Measurements from ENCODE around the gene CHMP4B.
A peak's percentile ranks its signal among the peaks of the same experiment; 100 is the strongest.
"Not testable (repeated sequence)": the region's sequence is repeated elsewhere in the genome, so short reads cannot be mapped to it uniquely, and the experiment has no call there.

CHMP4B gene

DNA sequence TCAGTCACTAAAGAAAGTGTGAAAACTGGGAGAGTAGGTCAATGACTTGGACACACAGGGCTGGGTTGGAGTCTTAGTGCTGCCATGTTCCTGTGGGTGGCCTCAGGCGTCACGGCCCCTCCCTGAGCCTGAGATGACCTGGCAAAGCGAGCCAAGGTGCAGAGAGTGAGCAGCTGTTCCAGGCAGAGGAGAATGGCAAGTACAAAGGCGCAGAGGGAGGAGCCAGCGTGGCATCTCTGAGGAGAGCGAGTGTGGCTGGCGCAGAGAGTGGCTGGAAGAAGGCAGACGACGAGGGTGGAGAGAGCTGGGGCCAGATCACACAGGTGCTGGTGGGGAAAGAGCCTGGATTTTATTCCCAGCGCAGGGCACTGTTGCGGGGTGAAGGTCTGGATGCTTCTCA lies 20.6 kb upstream of the CHMP4B start:
- peak; percentile 30 for DNase-seq

DNA sequence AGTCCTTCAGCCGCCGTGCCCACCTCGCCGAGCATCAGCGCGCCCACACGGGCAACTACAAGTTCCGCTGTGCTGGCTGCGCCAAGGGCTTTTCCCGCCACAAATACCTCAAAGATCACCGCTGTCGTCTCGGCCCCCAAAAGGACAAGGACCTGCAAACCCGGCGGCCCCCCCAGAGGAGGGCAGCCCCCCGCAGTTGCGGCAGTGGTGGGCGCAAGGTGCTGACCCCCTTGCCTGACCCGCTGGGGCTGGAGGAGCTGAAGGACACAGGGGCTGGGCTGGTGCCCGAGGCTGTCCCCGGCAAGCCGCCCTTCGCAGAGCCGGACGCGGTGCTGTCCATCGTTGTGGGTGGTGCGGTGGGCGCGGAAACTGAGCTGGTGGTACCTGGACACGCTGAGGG lies 20.1 kb upstream of the CHMP4B start:
- DNase-seq, result no peak

DNA sequence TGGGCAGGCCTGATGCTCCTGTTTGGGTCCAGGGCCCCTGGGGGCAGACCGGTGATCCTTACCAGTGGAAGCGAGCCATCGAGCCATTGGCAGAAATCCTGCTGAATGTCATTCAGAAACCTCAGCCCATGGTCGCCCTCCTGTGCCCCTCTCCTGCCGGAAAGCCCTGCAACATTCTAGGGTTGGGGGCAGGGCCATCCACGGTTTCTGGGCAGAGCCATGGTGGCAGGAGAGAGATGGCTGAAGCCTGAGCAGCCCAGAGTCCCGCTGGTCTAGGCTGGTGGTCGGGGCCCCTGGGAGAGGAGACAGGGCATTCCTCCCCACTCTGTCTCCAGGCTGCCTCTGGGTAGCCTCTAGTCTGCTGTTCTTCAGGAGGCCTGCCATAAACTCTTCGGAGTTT lies 19.6 kb upstream of the CHMP4B start:
- DNase-seq, result no peak

DNA sequence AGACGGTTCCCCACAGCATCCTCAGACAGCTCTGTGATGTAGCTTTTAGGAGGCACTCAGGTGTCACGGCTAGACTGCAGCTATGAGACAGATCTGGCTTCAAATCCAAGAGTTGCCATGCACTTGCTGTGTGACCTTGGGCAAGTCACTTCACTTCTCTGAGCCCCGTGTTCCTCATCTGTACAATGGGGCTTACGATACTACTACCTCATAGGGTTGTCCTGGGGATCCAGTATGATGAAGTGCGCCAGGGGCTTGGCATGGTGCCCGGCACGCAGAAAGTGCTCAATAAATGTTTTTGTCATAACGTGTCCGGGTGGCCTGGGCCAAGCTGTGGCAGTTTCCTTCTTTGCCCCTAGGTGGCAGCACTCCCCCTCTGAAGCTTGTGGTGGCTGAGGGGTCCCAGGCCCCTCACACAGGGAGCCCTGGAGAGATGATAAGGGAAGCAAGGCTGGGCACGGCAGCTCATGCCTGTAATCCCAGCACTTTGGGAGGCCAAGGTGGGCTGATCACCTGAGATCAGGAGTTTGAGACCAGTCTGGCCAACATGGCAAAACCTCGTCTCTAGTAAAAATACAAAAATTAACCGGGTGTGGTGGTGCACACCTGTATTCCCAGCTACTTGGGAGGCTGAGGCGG lies 19.1 kb upstream of the CHMP4B start:
- no peak for DNase-seq

DNA sequence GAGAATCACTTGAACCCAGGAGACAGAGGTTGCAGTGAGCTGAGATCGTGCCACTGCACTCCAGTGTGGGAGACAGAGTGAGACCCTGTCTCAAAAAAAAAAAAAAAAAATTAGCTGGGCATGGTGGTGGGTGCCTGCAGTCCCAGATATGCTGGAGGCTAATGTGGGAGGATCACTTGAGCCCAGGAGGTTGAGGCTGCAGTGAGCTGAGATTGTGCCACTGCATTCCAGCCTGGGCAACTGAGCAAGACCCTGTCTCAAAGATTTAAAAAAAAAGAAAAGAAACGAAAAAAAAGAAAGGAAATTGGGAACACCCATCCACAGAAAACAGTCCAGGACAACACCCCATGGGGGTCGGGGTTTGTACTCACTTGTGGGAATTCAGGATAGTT lies 18.6 kb upstream of the CHMP4B start:
- not testable (repeated sequence) for DNase-seq

DNA sequence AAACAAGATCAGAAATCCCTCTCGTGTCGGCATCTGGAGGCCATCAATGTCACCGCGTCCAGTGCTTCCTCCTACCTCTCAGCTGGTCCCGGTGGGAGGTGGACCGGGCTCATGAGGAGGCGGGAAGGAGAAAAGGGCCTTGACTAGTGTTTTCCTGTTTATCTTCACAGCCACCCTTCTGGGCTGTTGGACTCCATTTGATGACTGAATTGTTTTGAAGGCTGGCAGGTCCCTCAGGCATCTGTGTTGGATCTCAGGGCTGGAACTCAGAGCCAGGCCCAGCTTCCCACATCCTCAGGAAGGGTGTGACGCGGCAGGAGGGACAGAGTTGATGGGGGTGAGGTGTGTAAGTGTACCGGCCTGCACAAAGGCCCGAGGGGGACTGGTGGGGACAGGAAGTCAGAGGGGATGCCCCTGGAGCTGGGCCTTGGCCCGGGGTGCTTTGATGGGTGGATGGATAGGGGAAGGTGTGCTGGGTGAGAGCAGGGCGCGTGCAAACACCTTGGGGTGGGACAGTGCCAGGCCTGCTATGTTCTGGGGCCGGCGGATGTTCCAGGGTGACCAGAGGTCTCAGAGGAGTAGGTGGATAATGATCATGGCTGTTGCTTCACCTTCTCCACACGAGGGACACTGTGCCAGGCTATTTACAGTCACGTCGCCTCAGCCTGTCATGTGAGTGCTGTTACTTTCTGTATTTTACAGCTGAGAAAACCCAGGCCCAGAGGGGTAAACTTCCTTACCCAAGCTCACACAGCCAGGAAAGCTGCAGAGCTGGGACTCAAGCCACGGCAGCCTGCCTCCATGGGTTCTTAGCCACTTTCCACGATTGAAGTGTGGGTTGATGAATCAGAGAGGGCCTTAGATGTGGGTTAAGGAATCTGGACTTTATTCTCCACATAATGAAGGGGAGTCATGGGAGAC lies 17.9 kb upstream of the CHMP4B start:
- DNase-seq, result no peak

DNA sequence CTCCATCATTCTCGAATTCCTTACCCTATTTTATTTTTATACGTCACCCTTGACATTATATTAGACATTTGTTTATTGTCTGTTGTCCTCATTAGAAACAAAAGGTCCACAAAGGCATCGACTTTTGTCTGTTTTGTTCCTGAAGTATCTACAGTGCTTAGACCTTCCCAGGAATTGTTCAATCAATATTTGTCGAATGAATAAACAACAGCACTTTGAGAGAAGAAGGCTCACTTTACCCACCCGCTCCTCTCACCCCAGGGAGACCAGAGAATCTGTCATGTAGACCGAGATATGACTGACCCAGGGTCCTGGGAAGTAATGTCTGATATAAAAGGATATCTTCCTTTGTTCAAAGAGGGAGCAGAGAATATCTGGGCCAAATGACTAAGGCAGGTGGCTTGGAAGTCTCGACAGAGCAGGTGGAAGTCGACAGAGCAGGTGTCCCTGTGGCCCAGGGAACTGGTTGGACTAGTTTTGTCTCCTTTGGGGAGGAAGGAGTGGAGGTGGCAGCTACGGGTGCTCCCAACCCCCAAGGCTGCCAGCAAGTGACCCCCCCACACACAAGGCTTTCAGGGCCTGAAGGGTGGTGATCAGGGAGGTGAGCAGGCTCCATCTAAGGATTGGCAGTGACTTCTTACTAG lies 14.8 kb upstream of the CHMP4B start:
- DNase-seq, result no peak

DNA sequence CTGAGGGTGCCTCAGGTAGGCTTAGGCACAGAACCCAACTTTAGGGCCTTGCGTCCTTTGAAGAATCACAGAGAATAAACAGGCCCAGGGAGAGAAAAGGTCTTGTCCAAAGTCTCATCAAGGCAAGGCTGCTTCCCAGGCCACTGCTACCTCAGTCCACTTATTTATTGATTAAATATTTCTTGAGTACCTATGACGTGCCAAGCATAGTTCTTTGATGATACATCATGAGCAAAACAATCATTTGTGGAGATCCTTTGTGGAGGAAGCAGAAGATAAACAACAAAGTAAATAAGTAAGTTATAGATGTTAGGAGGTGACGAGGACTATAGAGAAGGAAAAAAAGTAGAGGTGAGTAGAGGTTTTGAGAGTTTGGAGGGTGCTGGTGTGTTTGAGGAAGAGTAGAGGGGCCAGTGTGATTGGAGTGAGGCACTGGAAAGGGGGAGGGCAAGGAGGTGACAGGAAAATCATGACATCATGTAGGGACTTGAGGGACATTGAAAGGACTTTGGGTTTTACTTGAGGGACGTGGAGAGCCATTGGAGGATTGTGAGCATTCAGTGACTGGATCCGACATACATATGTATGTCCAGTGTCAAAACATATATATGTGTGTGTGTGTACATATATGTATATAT lies 14.1 kb upstream of the CHMP4B start:
- DNase-seq, result no peak

DNA sequence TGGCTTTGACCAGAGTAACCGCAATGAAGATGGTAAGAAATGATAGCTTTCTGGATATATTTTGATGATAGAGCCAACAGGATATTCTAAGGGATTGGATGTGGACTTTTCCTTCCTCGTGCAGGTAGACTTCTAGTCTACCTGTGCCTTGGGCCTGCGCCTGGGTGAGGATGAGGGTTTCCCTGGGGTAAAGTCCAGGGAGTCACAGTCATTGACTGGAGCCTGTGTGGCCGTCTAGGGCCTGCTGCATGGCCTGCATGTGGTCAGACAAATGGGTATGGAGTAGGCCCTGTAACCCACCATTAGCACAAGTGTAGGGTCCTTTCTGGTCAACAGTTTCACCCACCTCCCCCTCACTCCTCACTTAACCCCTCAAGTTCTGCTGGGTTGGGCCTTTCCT lies 12.7 kb upstream of the CHMP4B start:
- DNase-seq, result no peak

DNA sequence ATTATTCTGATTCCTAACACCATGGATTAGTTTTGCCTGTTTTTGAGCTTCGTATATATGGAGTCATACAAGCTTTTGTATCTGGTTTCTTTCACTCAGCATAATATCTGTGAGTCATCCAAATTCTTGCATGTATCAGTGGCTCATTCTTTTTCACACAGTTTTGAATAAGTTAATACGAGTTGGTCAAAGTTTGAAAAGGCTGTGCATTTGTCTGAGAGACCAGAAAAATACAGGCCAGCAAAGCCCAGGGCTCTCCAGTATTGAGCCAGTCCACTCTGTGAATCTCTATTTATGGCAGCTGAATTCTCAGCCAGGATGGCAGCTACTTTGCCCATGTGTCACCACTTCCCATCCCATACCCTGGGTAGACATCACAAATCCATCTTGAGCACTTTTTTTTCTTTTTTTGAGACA lies 7.2 kb upstream of the CHMP4B start:
- DNase-seq, result no peak

DNA sequence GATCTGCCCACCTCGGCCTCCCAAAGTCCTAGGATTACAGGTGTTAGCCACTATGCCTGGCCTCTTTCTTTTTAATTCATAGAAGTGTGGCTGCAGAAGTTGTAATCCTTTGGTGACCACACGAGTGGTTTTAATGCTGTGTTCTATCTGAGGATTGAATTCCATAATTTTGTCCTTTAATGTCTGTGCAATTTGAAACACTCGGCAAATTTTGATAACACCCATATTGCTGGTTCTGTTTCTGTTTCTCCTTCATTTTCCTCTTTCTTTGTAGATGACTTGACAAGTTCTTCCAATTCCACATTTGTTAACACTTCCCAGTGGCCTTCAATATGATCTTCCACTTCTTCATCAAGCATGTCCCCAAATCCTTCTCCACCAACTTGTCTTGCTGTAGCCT lies 2.8 kb upstream of the CHMP4B start:
- DNase-seq, result no peak

DNA sequence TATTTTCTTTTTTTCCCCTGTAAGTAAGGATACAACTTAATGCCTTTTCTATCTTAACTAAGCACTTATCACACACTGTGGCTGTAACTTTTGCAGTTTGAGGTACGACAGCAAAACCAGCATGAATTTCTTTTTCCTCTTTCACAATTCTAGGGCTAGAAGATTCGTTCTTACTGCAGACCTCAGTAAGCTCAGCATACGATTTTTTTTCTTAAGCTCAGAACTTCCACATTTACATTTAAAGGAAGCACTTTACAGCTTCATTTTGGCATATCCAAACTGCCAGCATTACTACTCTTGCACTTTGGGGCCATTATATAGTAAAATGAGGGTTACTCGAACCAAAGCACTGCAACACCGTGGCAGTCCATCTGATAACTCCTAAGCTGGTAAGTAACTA lies 889 bp upstream of the CHMP4B start:
- no peak for DNase-seq

DNA sequence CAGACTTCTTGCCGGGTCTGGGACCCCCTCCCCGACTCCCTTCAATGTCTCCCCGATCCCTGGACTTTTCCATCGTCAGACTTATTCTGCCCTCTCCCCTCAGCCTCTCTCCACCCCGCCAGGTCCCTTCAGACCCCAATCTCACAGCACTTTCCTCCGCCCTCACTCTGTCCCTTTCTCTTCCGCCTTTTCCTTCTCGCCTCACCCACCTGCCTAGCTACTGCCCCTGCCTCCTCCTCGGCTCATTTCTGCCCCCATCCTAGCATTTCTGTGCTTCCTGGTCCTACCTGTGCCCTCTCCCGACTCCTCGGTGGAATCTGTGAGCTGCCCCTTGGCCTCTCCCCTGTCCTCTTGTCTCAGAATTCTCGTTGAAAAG lies 616 bp downstream of the CHMP4B start:
- DNase-seq, result no peak

DNA sequence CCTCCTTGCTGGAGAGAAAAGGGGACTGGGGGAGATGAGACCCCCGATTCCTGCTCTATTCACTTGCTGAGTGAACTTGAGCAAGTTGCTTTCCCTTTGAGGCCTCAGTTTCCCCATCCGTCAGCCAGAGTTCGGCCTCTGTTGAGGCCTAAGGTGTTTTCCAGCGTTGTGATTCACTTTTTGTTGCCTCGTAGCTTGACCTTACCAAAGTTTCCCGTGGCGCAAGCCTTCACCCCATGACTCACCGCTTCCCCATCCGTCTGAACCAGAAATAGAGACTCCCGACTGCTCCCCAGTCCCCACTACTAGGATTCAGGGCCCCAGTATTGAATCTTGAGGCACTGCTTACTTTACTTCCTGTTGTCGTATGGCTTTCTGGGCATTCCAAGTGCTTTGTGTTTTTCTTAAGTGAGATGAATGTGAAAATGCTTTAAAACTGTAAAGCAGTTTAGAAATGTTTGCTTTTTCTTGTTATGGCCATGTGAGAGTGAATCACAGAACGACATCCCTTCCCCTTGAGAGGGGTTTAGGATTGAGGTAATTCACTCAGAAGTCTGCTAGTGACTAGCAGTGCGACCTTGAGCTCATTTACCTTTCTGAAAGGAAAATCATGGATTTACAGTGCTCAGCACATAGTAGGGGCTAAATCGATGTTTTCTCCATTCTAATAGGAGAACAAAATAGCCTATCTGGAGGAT lies 1.2 kb downstream of the CHMP4B start:
- DNase-seq, result no peak

DNA sequence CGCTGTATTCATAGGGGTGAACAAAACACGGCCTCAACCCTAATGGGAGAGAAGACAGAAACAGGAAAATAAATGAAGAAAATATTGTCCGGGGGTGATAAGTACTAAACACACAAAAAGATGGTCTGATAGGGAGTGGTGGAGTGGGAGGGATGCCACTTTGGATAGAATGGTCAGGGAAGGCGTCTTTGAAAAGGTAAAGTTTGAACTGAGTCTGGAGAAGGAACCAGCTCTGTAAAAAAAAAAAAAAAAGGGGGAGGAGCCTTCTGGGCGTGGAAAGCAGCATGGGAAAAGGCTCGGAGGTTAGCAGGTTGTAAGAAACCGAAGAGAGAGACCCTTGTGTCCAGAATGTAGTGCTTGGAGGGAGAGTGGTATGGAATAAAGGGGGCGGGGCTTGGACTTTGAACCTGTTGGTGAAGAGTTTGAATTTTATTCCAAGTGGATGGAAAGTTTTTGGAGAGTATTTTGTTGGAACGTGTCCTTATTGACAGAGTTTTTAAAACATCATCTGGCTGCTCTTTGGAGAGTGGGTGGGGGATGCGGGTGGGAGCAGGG lies 1.8 kb downstream of the CHMP4B start:
- no peak for DNase-seq

DNA sequence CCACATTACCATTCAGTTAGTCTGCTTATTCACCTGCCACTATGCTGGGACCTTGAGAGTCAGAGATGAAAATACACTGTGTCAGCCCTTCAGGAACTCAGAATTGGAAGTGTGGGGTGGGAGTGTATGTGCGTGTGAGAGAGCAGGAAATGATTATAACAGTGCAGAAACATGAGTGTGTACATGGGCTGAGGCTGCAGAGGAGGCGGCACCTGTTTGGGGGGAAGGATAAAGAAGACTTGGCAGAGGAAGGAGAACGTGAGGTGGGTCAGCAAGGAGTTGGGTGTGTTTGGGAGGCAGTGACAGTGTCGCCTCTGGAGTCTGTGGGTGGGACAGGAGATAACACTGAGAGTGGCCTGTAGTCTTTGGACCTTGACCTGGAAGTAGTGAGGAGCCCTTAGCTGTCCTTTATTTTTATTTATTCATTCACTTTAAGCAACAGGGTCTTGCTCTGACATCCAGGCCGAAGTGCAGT lies 3.1 kb downstream of the CHMP4B start:
- no peak for DNase-seq

DNA sequence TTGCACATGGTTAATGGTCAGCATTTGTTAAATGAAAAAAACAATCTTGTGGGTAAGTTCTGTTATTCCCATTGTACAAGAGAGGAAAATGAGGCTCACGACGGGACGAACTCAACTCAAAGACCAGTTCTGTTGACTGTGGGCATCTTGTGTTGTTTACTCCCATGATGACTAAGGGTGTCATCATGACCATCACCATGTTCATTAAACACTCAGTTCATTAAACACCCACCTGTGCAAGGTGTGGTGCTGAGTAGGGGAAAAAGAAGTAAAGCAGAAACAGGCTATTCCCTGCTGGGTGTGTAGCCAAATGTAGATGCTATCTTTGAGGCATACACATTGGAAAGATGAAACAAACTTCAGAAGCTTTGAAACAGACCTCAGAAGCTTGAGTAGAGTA lies 4.5 kb downstream of the CHMP4B start:
- no peak for DNase-seq

DNA sequence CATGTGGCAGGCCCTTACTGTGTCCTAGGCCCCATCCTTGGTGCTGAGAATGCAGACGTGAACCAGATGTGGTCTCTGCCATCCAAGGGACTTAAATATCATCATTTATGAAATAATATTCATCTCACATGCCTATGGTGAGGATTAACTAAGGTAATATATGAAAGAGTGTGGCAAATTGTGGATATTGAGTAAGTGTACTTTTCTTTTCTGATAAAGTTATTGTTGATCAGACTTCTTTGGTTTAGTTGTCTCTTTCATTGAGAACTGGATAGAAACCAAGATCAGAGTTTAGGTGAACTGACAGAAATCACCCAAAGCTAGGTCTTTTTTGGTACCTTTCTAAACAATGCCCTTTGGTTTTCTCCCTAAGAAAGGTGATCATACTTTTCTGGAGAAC lies 5.0 kb downstream of the CHMP4B start:
- DNase-seq, result no peak

DNA sequence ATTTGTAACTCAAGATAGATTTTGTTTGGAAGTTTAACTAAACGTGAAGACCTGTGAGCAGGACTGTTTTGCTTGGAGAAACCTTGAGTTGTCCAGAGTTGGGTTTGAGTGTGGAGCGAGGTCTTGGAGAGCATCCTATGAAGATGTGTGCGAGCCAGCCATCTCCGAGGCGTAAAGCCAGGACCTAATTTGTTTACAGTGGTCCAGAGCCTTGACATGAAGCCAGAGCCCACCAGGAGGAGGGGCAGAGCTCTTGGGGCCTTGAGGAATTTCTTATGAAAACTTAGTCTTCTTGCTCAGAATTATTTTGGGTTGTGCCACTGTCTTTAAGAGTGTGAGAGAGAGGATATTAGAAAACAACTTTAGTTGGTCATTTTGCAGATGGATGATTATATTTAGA lies 6.3 kb downstream of the CHMP4B start:
- DNase-seq, result no peak

DNA sequence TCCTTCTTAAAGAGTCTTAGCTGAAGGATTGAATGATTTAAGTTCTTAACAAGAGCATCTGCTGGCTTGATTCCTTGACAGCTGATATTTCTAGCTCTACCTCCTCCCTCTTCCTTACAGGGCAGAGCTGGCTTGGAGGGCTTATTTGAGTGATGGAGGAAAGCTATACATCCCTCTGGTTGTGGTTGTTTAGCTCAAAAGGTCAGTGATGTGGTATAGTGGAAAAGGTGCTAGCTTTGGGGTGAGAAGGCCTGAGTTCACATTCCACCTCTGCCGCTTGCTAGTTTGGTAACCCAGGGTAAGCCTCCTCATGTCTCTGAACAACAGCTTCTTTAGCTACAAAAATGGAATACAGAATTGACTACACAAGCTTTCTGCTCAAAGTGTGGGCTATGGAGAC lies 8.3 kb downstream of the CHMP4B start:
- DNase-seq, result no peak

DNA sequence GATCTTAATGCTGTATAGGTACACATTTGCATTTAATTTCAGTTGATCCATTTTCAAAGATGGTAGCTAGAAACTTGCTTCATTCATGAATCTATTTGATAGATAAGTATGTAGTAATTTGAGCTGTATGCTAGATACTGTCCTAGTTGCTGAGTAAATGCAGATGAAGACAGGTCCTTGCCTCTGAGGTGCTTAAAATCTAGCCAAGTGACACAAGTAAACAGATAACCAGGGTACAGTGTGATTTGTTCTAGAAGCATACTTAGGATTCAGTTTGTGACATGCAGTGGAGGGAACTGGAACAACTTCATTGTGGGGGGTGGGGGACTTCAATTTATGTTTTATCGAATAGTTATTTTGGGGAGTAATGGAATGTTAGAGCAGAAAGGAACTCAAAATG lies 9.2 kb downstream of the CHMP4B start:
- no peak for DNase-seq

DNA sequence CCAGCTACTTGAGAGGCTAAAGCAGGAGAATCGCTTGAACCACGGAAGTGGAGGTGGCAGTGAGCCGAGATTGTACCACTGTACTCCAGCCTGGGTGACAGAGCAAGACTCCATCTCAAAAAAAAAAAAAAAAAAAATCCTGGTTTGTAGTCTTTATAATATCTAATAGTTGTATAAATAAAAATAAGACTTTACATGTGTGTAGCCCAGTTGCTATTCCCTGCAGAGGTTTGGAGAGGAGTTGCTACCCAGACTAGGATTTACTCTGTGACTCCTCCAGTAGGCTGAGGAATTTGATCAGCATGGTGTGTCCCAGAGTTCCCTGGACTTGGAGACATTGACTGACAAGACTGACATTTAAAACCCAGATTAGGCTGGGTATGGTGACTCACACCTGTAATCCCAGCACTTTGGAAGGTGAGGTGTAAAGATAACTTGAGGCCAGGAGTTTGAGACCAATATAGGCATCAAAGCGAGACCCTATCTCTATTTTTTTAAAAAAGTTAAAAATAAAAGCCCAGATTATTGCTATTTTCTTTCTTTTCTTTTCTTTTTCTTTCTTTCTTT lies 10.2 kb downstream of the CHMP4B start:
- no peak for DNase-seq

All from NCI-H2171 (cell line).